ENCODE data around the gene PCDH9.

Gene PCDH9

DNA sequence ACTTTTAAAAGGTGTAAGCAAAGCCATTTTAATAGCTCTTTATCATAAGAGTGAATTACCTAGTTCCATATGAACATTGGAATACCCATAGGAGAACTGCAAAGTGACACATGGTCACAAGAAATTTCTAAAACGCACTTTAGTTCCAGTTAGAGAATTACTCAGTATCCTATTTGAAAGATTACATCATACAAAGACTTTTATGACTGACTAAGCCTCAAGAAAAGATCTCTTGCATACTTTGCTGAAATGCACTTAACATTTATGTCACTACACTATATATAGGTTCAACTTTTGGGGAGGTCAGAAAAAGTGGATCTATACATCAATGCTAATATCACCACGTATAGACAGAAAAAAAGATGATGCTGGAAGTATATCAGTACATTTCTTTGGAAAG lies 7.1 kb downstream of the PCDH9 start:
- TF ChIP-seq, protein P1, sequence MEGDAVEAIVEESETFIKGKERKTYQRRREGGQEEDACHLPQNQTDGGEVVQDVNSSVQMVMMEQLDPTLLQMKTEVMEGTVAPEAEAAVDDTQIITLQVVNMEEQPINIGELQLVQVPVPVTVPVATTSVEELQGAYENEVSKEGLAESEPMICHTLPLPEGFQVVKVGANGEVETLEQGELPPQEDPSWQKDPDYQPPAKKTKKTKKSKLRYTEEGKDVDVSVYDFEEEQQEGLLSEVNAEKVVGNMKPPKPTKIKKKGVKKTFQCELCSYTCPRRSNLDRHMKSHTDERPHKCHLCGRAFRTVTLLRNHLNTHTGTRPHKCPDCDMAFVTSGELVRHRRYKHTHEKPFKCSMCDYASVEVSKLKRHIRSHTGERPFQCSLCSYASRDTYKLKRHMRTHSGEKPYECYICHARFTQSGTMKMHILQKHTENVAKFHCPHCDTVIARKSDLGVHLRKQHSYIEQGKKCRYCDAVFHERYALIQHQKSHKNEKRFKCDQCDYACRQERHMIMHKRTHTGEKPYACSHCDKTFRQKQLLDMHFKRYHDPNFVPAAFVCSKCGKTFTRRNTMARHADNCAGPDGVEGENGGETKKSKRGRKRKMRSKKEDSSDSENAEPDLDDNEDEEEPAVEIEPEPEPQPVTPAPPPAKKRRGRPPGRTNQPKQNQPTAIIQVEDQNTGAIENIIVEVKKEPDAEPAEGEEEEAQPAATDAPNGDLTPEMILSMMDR (IDR thresholded peaks at IDR 0.05; ENCODE audit: low read depth, low read length, missing control alignments): no peak
- Histone ChIP-seq H3K4me3 (ENCODE audit: low read depth, low read length) (no peak overlapping the region), H3K27me3 (replicated peaks) (no peaks in the 10 kb centered on the region), H3K36me3 (replicated peaks) (no peaks in the 10 kb centered on the region), H3K27ac (no peak overlapping the region)
- in situ Hi-C loops (cut with HindIII; ENCODE audit: low pct_ligation_motif_present, low sequenced_read_pairs): no loop called here
- no peak for DNase-seq

DNA sequence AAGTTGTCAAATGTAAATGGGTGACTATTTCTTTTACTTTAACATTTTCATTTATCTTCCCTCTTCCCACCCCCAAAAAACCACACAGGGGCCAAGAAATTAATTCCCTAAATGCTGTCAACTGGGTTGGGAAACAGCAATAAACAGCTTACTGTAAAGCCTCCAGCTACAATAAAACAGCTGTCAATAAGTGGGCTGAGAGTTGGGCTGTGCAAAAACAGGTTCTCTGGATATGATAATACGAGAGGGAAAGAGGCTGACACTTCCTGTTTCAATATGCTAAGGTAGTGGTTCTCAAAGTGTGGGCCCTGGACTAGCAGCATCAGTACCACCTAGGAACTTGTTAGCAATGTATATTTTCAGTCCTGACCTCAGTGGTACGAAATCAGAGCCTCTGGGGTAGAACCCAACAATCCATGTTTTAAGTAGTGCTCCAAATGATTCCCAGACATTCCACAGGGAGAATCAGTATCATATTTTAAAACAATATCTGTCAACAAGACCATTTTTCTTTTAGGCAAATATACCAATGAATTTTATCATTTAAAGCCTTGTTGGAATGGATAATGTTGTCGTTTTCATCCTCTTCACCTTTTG lies 8.4 kb downstream of the PCDH9 start:
- no peak for DNase-seq
- TF ChIP-seq, protein P1 (IDR thresholded peaks at IDR 0.05; ENCODE audit: low read depth, low read length, missing control alignments): no peak
- no peaks in the 10 kb centered on the region for H3K36me3 ChIP-seq (replicated peaks)
- no peaks in the 10 kb centered on the region for H3K27me3 ChIP-seq (replicated peaks)
- no peak overlapping the region for H3K4me3 ChIP-seq (ENCODE audit: low read depth, low read length)
- H3K27ac ChIP-seq: no peak overlapping the region
- in situ Hi-C loops (cut with HindIII; ENCODE audit: low pct_ligation_motif_present, low sequenced_read_pairs): no loop called here

DNA sequence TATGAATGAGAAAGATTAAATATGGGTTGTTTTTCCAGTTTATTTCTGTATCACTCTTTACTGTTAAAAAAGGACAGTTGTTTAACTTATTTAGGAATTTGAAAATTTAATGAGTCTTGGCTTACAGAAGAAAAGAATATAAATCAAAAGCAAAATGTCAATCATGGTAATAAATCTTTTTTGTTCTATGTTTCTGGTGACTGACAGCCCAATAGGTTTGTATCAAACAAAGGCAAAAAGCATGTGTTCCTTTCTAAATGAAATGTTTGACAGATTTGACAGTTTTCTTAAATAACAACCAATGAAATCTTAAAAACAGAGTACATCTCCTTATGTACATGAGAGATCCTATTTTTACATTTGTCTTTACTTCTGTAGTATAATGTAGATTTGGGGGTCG lies 11.0 kb downstream of the PCDH9 start:
- no peak for DNase-seq
- Histone ChIP-seq H3K27ac (no peak overlapping the region), H3K36me3 (replicated peaks) (no peaks in the 10 kb centered on the region), H3K4me3 (ENCODE audit: low read depth, low read length) (no peak overlapping the region), H3K27me3 (replicated peaks) (no peaks in the 10 kb centered on the region)
- in situ Hi-C loops (cut with HindIII; ENCODE audit: low pct_ligation_motif_present, low sequenced_read_pairs): no loop called here
- TF ChIP-seq, protein P1 (IDR thresholded peaks at IDR 0.05; ENCODE audit: low read depth, low read length, missing control alignments): no peak

DNA sequence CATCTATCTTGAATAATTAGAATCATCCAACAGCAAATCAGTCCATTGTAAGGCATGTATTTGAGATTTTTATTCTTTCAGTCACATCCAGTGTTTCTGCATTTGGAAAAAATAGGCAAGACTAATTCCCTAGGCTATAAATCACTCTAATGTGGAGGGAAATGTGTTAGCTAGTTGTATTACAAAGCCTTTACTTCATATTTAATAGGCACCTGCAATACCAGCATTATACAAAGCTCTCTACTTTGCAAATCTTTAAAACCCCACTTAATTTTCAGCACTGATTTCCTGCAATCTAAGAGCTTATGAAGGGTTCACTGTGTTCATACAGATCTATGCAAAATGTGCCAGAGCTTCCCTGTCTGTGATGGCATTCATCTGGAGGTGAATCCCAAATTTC lies 12.3 kb downstream of the PCDH9 start:
- Histone ChIP-seq H3K27me3 (replicated peaks) (no peaks in the 10 kb centered on the region), H3K27ac (no peak overlapping the region), H3K36me3 (replicated peaks) (no peaks in the 10 kb centered on the region), H3K4me3 (ENCODE audit: low read depth, low read length) (no peak overlapping the region)
- DNase-seq: no peak
- in situ Hi-C loops (cut with HindIII; ENCODE audit: low pct_ligation_motif_present, low sequenced_read_pairs): no loop called here
- TF ChIP-seq, protein P1 (IDR thresholded peaks at IDR 0.05; ENCODE audit: low read depth, low read length, missing control alignments): no peak

DNA sequence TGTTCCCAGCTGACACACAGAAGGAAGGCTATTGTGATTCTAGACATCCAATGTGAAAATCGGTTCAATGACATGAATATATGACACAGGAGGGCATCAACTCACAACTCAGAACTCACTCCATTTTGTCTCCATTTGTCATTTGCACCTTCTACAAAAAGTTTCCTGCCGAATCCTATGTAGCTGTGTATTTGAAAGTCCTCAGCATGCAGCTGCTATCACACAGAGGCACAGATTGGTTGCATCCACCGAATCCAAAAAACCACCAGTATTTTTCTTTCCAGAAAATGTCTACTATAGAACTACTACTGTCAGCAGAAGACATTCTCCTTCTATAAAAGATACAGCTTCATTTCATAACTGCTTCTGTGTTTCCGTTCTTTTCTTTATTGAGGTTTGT lies 13.3 kb downstream of the PCDH9 start:
- Histone ChIP-seq H3K4me3 (ENCODE audit: low read depth, low read length) (no peak overlapping the region), H3K27ac (no peak overlapping the region), H3K36me3 (replicated peaks) (no peaks in the 10 kb centered on the region), H3K27me3 (replicated peaks) (no peaks in the 10 kb centered on the region)
- in situ Hi-C loops (cut with HindIII; ENCODE audit: low pct_ligation_motif_present, low sequenced_read_pairs): no loop called here
- TF ChIP-seq, protein P1 (IDR thresholded peaks at IDR 0.05; ENCODE audit: low read depth, low read length, missing control alignments): no peak
- DNase-seq: no peak

DNA sequence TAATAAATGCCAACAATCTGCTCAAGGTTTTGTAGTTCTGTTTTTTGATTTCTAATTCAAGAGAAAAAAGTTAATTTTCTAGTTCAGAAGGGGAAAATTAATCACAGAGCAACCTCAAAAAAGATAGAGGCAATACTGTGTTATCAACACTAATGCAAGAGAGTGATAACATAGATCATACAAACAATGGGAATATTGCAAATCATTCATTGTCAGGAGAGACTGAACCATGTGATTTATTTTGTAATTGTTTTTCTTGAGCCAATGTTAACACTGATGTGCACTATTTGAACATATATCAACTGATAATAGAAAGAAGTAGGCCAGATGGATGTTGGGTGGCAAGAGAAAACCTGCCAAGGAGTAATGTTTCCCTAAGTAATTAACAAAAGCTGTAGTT lies 19.9 kb downstream of the PCDH9 start:
- TF ChIP-seq, protein P1 (IDR thresholded peaks at IDR 0.05; ENCODE audit: low read depth, low read length, missing control alignments): no peak
- no peak for DNase-seq
- Histone ChIP-seq H3K27ac (no peak overlapping the region), H3K4me3 (ENCODE audit: low read depth, low read length) (no peak overlapping the region), H3K27me3 (replicated peaks) (no peaks in the 10 kb centered on the region), H3K36me3 (replicated peaks) (no peaks in the 10 kb centered on the region)
- in situ Hi-C loops (cut with HindIII; ENCODE audit: low pct_ligation_motif_present, low sequenced_read_pairs): no loop called here

Measured in brain microvascular endothelial cell (primary cell).